Measurements from ENCODE around the gene PALLD.

GRCh38 chr4:168839758-168840391, 343.0 kb downstream of the PALLD start:
- TF ChIP-seq POLR2A (IDR thresholded peaks at IDR 0.05; ENCODE audit: extremely low read depth, insufficient read length) (no peak), CTCF (IDR thresholded peaks at IDR 0.05; ENCODE audit: low read depth, low read length) (no peak), MYC (IDR thresholded peaks at IDR 0.05; ENCODE audit: low read depth, low read length) (no peak)
- TF ChIP-seq, protein P1, sequence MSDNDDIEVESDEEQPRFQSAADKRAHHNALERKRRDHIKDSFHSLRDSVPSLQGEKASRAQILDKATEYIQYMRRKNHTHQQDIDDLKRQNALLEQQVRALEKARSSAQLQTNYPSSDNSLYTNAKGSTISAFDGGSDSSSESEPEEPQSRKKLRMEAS (IDR thresholded peaks at IDR 0.05; ENCODE audit: low read depth, low read length): no peak
